A549 (cell line): ENCODE results near the gene IL1B. TPM values are rescaled to one million over a fixed set of nuclear protein-coding genes. Genes with fewer than 3 reads are reported as not detected.

ENCODE experiments used
- CHD4 ChIP-seq: fragments of 200-600 bp; sonication (generic); IDR thresholded peaks from 2 replicates; pipeline ENCODE4 v1.6.1; 2016; ENCODE audit warnings: antibody characterized with exemption, mild to moderate bottlenecking, borderline replicate concordance
- EHF ChIP-seq: fragments of 250-450 bp; sonication (Bioruptor Pico); IDR thresholded peaks from 2 replicates; pipeline ENCODE4 v1.5.0; 2020; ENCODE audit warnings: mild to moderate bottlenecking
- EHMT2 ChIP-seq: fragments of 200-600 bp; sonication (generic); IDR thresholded peaks from 2 replicates; pipeline ENCODE4 v1.6.1; 2016; ENCODE audit warnings: antibody characterized with exemption, low read depth, mild to moderate bottlenecking, moderate library complexity
- EP300 ChIP-seq, 2 experiments: fragments of >200 bp; sonication (Bioruptor Twin); formaldehyde crosslinking; IDR thresholded peaks; 2 replicates in 1 of 2; 3 replicates in 1 of 2; pipeline ENCODE4 v1.6.1; 2016 to 2017
- FOSB ChIP-seq: fragments of 250-450 bp; sonication (Bioruptor Pico); IDR thresholded peaks from 2 replicates; pipeline ENCODE4 v1.5.0; 2020; ENCODE audit warnings: mild to moderate bottlenecking, moderate library complexity
- GATA3 ChIP-seq: IDR thresholded peaks from 2 replicates; pipeline ENCODE4 v1.6.1; 2012; ENCODE audit warnings: borderline replicate concordance
- HEYL ChIP-seq: fragments of 250-450 bp; sonication (Bioruptor Pico); IDR thresholded peaks from 2 replicates; pipeline ENCODE4 v1.8.0; 2021; ENCODE audit warnings: mild to moderate bottlenecking, moderate library complexity
- HOXB5 ChIP-seq: fragments of 250-450 bp; sonication (Bioruptor Pico); IDR thresholded peaks from 2 replicates; pipeline ENCODE4 v1.5.0; 2020; ENCODE audit warnings: mild to moderate bottlenecking, moderate library complexity
- JUNB ChIP-seq: fragments of >200 bp; sonication (Bioruptor Twin); formaldehyde crosslinking; IDR thresholded peaks from 2 replicates; pipeline ENCODE4 v1.6.1; 2016
- KDM1A ChIP-seq: fragments of 200-600 bp; sonication (generic); IDR thresholded peaks from 2 replicates; pipeline ENCODE4 v1.6.1; 2016; ENCODE audit warnings: low read depth, mild to moderate bottlenecking
- KDM5A ChIP-seq: fragments of 200-600 bp; sonication (generic); IDR thresholded peaks from 2 replicates; pipeline ENCODE4 v1.6.1; 2016; ENCODE audit warnings: antibody characterized with exemption, mild to moderate bottlenecking
- MAFK ChIP-seq: fragments of 450-650 bp; IDR thresholded peaks from 2 replicates; pipeline ENCODE4 v1.6.1; 2014; ENCODE audit not compliant: partially characterized antibody
- NFE2L2 ChIP-seq: fragments of 150-350 bp; conservative IDR thresholded peaks from 2 replicates; pipeline ENCODE4 v1.6.1; 2014; ENCODE audit warnings: low read length
- NPAS2 ChIP-seq: fragments of 250-450 bp; sonication (Bioruptor Pico); IDR thresholded peaks from 2 replicates; pipeline ENCODE4 v1.8.0; 2022; ENCODE audit warnings: mild to moderate bottlenecking, moderate library complexity, borderline replicate concordance
- NR3C1 ChIP-seq: fragments of >200 bp; sonication (Bioruptor Twin); formaldehyde crosslinking; IDR thresholded peaks from 3 replicates; pipeline ENCODE4 v1.6.1; 2017
- PHF8 ChIP-seq: fragments of 200-600 bp; sonication (generic); IDR thresholded peaks from 2 replicates; pipeline ENCODE4 v1.6.1; 2016; ENCODE audit warnings: low read depth, mild to moderate bottlenecking, antibody characterized with exemption, moderate library complexity, borderline replicate concordance
- POLR2AphosphoS2 ChIP-seq: conservative IDR thresholded peaks from 2 replicates; pipeline ENCODE4 v1.6.1; 2012; ENCODE audit warnings: low read length, improper control_type of control experiment, inconsistent platforms
- RAD21 ChIP-seq, 2 experiments: fragments of >200 bp in 1 of 2; sonication (Bioruptor Twin) in 1 of 2; formaldehyde crosslinking in 1 of 2; IDR thresholded peaks in 1 of 2; conservative IDR thresholded peaks in 1 of 2; 2 replicates in 1 of 2; 3 replicates in 1 of 2; pipeline ENCODE4 v1.6.1; 2012 to 2018; ENCODE audit warnings: inconsistent platforms in 1 of 2
- RNF2 ChIP-seq: fragments of 200-600 bp; sonication (generic); IDR thresholded peaks from 2 replicates; pipeline ENCODE4 v1.6.1; 2016; ENCODE audit warnings: low read depth, mild to moderate bottlenecking, antibody characterized with exemption, moderate library complexity, borderline replicate concordance
- ZC3H11A ChIP-seq: fragments of 450-650 bp; IDR thresholded peaks from 2 replicates; pipeline ENCODE4 v1.6.1; 2014; ENCODE audit warnings: antibody characterized with exemption, mild to moderate bottlenecking
- ZSCAN20 ChIP-seq: fragments of 250-450 bp; sonication (Bioruptor Pico); IDR thresholded peaks from 2 replicates; pipeline ENCODE4 v1.8.0; 2022; ENCODE audit warnings: mild to moderate bottlenecking, moderate library complexity
- polyA plus RNA-seq, 4 experiments: library from polyadenylated mRNA; depleted of rRNA in 3 of 4; stranded (reverse); fragments of >200 nt; fragmentation: RNase III in 1 of 4; extraction: RNeasy Plus Mini Kit Qiagen cat#74134 plus additional on column Dnase treatment in 1 of 4; gene quantifications; 2 replicates in 3 of 4; 3 replicates in 1 of 4; pipeline ENCODE4 v1.2.3, GENCODE V29; 2011 to 2017
- TF ChIP-seq, protein P1 (sequence below): IDR thresholded peaks from 2 replicates; pipeline ENCODE4 v1.6.1; 2012
- TF ChIP-seq, protein P2 (sequence below): fragments of 250-450 bp; sonication (Bioruptor Pico); IDR thresholded peaks from 2 replicates; pipeline ENCODE4 v1.5.0; 2021; ENCODE audit warnings: mild to moderate bottlenecking, moderate library complexity, borderline replicate concordance
- TF ChIP-seq, protein P3 (sequence below): fragments of >200 bp; sonication (Bioruptor Twin); formaldehyde crosslinking; IDR thresholded peaks from 2 replicates; pipeline ENCODE4 v1.6.1; 2016
- TF ChIP-seq, protein P4 (sequence below): fragments of >200 bp; sonication (Bioruptor Twin); formaldehyde crosslinking; IDR thresholded peaks from 3 replicates; pipeline ENCODE4 v1.5.1; 2016
- TF ChIP-seq, protein P5 (sequence below): fragments of >200 bp; sonication (Bioruptor Twin); formaldehyde crosslinking; IDR thresholded peaks from 3 replicates; pipeline ENCODE4 v1.6.1; 2016
- TF ChIP-seq, protein P6 (sequence below): fragments of 450-650 bp; IDR thresholded peaks from 2 replicates; pipeline ENCODE4 v1.6.1; 2014; ENCODE audit warnings: antibody characterized with exemption
- TF ChIP-seq, protein P7 (sequence below): fragments of 150-350 bp; IDR thresholded peaks from 2 replicates; pipeline ENCODE4 v1.6.1; 2014; ENCODE audit warnings: low read depth, mild to moderate bottlenecking, low read length
- TF ChIP-seq, protein P8 (sequence below): IDR thresholded peaks from 2 replicates; pipeline ENCODE4 v1.6.1; 2012

The IL1B gene
- polyA plus RNA-seq, 2 of the 4 experiments (the other 2 are of a cell fraction) = 0.54 to 0.70 TPM

DNA sequence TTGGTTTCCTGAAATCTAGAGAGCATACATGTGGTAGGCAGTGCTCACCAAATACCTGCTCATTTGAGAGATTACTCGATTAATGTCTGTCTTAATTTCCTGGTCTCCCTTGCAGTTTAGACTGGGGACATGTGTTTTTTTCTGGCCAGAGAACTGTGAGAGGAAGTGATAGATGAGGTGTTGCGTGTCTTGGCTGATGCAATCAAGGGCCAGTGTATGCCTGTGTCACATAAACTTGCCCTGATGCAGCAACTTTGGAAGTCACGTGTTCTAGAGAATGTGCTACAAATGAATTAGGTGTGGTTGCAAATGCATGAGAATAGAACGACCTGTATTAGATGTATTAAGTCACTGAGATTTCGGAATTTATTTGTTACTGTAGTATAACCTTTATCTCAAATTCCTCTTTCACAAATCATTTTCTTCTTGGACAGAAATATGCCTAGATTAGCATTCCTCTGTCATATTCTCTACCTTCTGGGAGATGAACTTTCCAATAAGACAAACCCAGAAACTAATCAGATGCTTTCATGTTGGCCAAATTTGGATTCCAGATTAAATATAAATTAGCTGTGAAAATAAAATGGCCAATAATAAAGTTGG is 42.3 kb downstream of the IL1B start (continued):
- TF ChIP-seq NPAS2 (CRISPR knock-in tag) = no peak
- TF ChIP-seq MAFK = peak; percentile 87
- no peak for TF ChIP-seq HOXB5
- TF ChIP-seq, protein P1, sequence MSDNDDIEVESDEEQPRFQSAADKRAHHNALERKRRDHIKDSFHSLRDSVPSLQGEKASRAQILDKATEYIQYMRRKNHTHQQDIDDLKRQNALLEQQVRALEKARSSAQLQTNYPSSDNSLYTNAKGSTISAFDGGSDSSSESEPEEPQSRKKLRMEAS = peak; percentile 61
- no peak for TF ChIP-seq ZC3H11A
- no peak for TF ChIP-seq PHF8
- no peak for TF ChIP-seq POLR2AphosphoS2
- TF ChIP-seq NFE2L2 = peak; percentile 79
- TF ChIP-seq FOSB (CRISPR knock-in tag) = no peak
- TF ChIP-seq, protein P2, sequence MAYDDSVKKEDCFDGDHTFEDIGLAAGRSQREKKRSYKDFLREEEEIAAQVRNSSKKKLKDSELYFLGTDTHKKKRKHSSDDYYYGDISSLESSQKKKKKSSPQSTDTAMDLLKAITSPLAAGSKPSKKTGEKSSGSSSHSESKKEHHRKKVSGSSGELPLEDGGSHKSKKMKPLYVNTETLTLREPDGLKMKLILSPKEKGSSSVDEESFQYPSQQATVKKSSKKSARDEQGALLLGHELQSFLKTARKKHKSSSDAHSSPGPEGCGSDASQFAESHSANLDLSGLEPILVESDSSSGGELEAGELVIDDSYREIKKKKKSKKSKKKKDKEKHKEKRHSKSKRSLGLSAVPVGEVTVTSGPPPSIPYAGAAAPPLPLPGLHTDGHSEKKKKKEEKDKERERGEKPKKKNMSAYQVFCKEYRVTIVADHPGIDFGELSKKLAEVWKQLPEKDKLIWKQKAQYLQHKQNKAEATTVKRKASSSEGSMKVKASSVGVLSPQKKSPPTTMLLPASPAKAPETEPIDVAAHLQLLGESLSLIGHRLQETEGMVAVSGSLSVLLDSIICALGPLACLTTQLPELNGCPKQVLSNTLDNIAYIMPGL = no peak
- TF ChIP-seq RAD21 (conservative IDR thresholded peaks at IDR 0.05 in 1 of 2, IDR thresholded peaks at IDR 0.05 in 1 of 2) = no peak
- no peak for TF ChIP-seq EP300 (IDR thresholded peaks at IDR 0.05)
- TF ChIP-seq, protein P3, sequence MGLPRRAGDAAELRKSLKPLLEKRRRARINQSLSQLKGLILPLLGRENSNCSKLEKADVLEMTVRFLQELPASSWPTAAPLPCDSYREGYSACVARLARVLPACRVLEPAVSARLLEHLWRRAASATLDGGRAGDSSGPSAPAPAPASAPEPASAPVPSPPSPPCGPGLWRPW = 0 out of 2 replicates have a peak, but pooled peaks have one; percentile 30
- no peak for TF ChIP-seq EHMT2
- no peak for TF ChIP-seq EHF (CRISPR knock-in tag)
- TF ChIP-seq KDM5A = no peak
- TF ChIP-seq, protein P4, sequence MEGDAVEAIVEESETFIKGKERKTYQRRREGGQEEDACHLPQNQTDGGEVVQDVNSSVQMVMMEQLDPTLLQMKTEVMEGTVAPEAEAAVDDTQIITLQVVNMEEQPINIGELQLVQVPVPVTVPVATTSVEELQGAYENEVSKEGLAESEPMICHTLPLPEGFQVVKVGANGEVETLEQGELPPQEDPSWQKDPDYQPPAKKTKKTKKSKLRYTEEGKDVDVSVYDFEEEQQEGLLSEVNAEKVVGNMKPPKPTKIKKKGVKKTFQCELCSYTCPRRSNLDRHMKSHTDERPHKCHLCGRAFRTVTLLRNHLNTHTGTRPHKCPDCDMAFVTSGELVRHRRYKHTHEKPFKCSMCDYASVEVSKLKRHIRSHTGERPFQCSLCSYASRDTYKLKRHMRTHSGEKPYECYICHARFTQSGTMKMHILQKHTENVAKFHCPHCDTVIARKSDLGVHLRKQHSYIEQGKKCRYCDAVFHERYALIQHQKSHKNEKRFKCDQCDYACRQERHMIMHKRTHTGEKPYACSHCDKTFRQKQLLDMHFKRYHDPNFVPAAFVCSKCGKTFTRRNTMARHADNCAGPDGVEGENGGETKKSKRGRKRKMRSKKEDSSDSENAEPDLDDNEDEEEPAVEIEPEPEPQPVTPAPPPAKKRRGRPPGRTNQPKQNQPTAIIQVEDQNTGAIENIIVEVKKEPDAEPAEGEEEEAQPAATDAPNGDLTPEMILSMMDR = no peak
- no peak for TF ChIP-seq KDM1A
- TF ChIP-seq GATA3 = no peak
- TF ChIP-seq, protein P5, sequence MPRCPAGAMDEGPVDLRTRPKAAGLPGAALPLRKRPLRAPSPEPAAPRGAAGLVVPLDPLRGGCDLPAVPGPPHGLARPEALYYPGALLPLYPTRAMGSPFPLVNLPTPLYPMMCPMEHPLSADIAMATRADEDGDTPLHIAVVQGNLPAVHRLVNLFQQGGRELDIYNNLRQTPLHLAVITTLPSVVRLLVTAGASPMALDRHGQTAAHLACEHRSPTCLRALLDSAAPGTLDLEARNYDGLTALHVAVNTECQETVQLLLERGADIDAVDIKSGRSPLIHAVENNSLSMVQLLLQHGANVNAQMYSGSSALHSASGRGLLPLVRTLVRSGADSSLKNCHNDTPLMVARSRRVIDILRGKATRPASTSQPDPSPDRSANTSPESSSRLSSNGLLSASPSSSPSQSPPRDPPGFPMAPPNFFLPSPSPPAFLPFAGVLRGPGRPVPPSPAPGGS = no peak
- TF ChIP-seq RNF2 = no peak
- TF ChIP-seq, protein P6, sequence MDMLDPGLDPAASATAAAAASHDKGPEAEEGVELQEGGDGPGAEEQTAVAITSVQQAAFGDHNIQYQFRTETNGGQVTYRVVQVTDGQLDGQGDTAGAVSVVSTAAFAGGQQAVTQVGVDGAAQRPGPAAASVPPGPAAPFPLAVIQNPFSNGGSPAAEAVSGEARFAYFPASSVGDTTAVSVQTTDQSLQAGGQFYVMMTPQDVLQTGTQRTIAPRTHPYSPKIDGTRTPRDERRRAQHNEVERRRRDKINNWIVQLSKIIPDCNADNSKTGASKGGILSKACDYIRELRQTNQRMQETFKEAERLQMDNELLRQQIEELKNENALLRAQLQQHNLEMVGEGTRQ = peak; percentile 69
- no peak for TF ChIP-seq NR3C1
- TF ChIP-seq JUNB = no peak
- TF ChIP-seq, protein P7, sequence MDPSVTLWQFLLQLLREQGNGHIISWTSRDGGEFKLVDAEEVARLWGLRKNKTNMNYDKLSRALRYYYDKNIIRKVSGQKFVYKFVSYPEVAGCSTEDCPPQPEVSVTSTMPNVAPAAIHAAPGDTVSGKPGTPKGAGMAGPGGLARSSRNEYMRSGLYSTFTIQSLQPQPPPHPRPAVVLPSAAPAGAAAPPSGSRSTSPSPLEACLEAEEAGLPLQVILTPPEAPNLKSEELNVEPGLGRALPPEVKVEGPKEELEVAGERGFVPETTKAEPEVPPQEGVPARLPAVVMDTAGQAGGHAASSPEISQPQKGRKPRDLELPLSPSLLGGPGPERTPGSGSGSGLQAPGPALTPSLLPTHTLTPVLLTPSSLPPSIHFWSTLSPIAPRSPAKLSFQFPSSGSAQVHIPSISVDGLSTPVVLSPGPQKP = no peak
- TF ChIP-seq HEYL = 0 out of 2 replicates have a peak, but pooled peaks have one; percentile 29
- no peak for TF ChIP-seq ZSCAN20 (CRISPR knock-in tag)
- no peak for TF ChIP-seq CHD4
- TF ChIP-seq, protein P8, sequence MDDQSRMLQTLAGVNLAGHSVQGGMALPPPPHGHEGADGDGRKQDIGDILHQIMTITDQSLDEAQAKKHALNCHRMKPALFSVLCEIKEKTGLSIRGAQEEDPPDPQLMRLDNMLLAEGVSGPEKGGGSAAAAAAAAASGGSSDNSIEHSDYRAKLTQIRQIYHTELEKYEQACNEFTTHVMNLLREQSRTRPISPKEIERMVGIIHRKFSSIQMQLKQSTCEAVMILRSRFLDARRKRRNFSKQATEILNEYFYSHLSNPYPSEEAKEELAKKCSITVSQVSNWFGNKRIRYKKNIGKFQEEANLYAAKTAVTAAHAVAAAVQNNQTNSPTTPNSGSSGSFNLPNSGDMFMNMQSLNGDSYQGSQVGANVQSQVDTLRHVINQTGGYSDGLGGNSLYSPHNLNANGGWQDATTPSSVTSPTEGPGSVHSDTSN = no peak
